Mucosa of descending colon (tissue), 3 donors: ENCODE measurements around the gene ACTR1B. TPM values are rescaled to one million over a fixed set of nuclear protein-coding genes. Genes with fewer than 3 reads are reported as not detected.
"Not testable (repeated sequence)": the region's sequence is repeated elsewhere in the genome, so short reads cannot be mapped to it uniquely, and the experiment has no call there.

Experiments
- ATAC-seq: fragments of 200-7000 bp; cut with Tn5 transposase; one replicate; pipeline ENCODE4 v1.9.1; 2020; ENCODE audit warnings: mild to moderate bottlenecking, moderate library complexity
- DNase-seq, 3 donors: peaks; one replicate each; pipeline ENCODE4 v3.0.0-alpha.2; 2020
- H3K36me3 ChIP-seq: fragments of 200-600 bp; one replicate; pipeline ENCODE4 v1.8.0; 2021; ENCODE audit warnings: low read depth, mild to moderate bottlenecking
- H3K4me1 ChIP-seq: fragments of 200-600 bp; one replicate; pipeline ENCODE4 v1.8.0; 2021; ENCODE audit warnings: low read depth, mild to moderate bottlenecking
- H3K4me3 ChIP-seq: fragments of 200-600 bp; one replicate; pipeline ENCODE4 v1.8.0; 2021; ENCODE audit warnings: mild to moderate bottlenecking
- H3K9me3 ChIP-seq: fragments of 200-600 bp; one replicate; pipeline ENCODE4 v1.8.0; 2021; ENCODE audit warnings: mild to moderate bottlenecking
- CTCF ChIP-seq: fragments of 200-600 bp; IDR thresholded peaks from one replicate; pipeline ENCODE4 v1.8.0; 2022; ENCODE audit warnings: antibody characterized with exemption, mild to moderate bottlenecking
- intact Hi-C, 2 donors: fragments of 100-400 bp; cut with DNase I in 1 of 2; cut with micrococcal nuclease in 1 of 2; formaldehyde crosslinking; loops; one replicate each; pipeline versions ENCODE4 v1.11.0 to v1.11.1; 2022; cut with DNase I, micrococcal nuclease
- total RNA-seq, 3 donors: library from RNA; stranded (reverse); fragmentation: NEBNext Ultra II Directional in 2 of 3; extraction: Animal tissue kit (Norgen Biotek cat#: 25700) in 2 of 3; gene quantifications; one replicate each; pipeline versions ENCODE4 v1.2.1 to v1.2.4, GENCODE V29; 2021 to 2023
- donor health status: DM: no; HTN: no; CAD: no; lungs with moderate emphysema.
- donor health status: DM: no; HTN: no; CAD: no.
- donor health status: DM: no; HTN: yes; CAD: no.

ACTR1B gene
- total RNA-seq, 3 donors from 2014 or later, result 63.4 to 79.7 (median 78.3) TPM

GRCh38 chr2:97618939-97619827 is 44.7 kb downstream of the ACTR1B start:
- H3K4me3 ChIP-seq, H3K36me3 ChIP-seq, H3K4me1 ChIP-seq, DNase-seq, H3K9me3 ChIP-seq, intact Hi-C loops: not testable (repeated sequence)
- peak; percentile 54 for ATAC-seq

DNA sequence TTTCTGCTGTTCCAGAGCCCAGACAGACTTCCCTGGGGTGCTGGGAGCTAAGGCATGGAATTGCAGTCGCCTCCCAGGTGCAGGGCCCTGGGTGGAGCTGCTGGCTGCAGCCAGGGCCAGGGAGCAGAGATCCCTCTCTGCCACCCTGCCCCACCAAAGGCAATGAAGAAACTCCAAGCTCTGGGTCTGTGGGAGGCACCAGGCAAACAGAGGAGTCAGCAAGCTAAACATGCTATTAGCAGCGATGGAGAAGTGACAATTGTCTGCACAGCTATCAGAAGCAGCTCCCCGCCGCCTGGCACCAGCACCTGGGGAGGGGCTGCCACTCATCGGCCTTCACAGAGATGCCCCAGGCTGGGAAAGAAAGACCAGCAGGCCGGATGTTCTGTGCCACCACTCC is 45.9 kb downstream of the ACTR1B start:
- no peaks in the 10 kb centered on the region for H3K36me3 ChIP-seq
- H3K4me3 ChIP-seq, result no peak overlapping the region
- no peaks in the 10 kb centered on the region for H3K9me3 ChIP-seq
- intact Hi-C loops, result no loop called here
- no peak for TF ChIP-seq CTCF
- ATAC-seq, result no peak
- DNase-seq, result no peak
- no peaks in the 10 kb centered on the region for H3K4me1 ChIP-seq

GRCh38 chr2:97615746-97616145 is 48.1 kb downstream of the ACTR1B start:
- intact Hi-C loops, DNase-seq, H3K9me3 ChIP-seq, H3K4me3 ChIP-seq, H3K4me1 ChIP-seq, H3K36me3 ChIP-seq: not testable (repeated sequence)
- ATAC-seq, result peak; percentile 32

- ATAC-seq, H3K36me3 ChIP-seq, H3K9me3 ChIP-seq, H3K4me3 ChIP-seq, DNase-seq, H3K4me1 ChIP-seq, intact Hi-C loops: not testable (repeated sequence)
Observed at GRCh38 chr2:97611895-97612294, 51.9 kb downstream of the ACTR1B start.

- H3K9me3 ChIP-seq, ATAC-seq, DNase-seq, H3K4me3 ChIP-seq, intact Hi-C loops, H3K36me3 ChIP-seq, H3K4me1 ChIP-seq: not testable (repeated sequence)
Observed at GRCh38 chr2:97608745-97609144, 55.1 kb downstream of the ACTR1B start.

Other genes starting within 250 kb of the ACTR1B start
- 10 to 100 TPM; 23.1 to 37.8 (median 23.1) TPM for gene ANKRD36B, start 74.2 kb downstream of the ACTR1B start, total RNA-seq
- 100 to 1,000 TPM; 410 to 732 (median 521) TPM for gene COX5B, start 18.0 kb downstream of the ACTR1B start, total RNA-seq
- gene C2orf92, start 5.7 kb upstream of the ACTR1B start, total RNA-seq, result 10 to 100 TPM in 2 of 3 donors, 1 to 10 TPM in 1; 8.7 to 12.5 (median 11.7) TPM
- 1 to 10 TPM; 3.5 to 7.5 (median 5.4) TPM for gene ZAP70, start 49.5 kb upstream of the ACTR1B start, total RNA-seq